OCI-LY7 (cell line): ENCODE measurements around the gene STUM. TPM values are rescaled to one million over a fixed set of nuclear protein-coding genes. Genes with fewer than 3 reads are reported as not detected.

Source experiments
- BruUV-seq: library from RNA; stranded (reverse); fragments of 400-500 nt; replicated peaks from 2 replicates; lab custom pipeline; 2021; lab: Mats Ljungman, UMichigan
- CTCF ChIA-PET: fragments of 300-600 bp; sonication (Branson Sonifier 250); formaldehyde crosslinking; loops from one replicate; lab custom pipeline; 2022; ENCODE audit warnings: antibody characterized with exemption; ENCODE audit not compliant: unreplicated experiment; lab: Charles Lee
- POLR2A ChIA-PET: fragments of 300-600 bp; sonication (Branson Sonifier 250); formaldehyde crosslinking; loops from one replicate; lab custom pipeline; 2022; ENCODE audit warnings: antibody characterized with exemption; lab: Charles Lee
- DNase-seq: peaks from one replicate; pipeline ENCODE4 v3.0.0-alpha.2; 2015; ENCODE audit warnings: low spot score
- H2AFZ ChIP-seq: fragments of 200-600 bp; sonication (generic), shearing (Covaris generic); 2 replicates; pipeline ENCODE4 v1.6.1; 2014; ENCODE audit warnings: mild to moderate bottlenecking, antibody characterized with exemption, low read length, moderate library complexity
- H3K27ac ChIP-seq: fragments of 200-600 bp; sonication (generic); 2 replicates; pipeline ENCODE4 v1.5.1; 2014; ENCODE audit warnings: mixed run types, low read depth, mild to moderate bottlenecking, moderate library complexity, low read length, inconsistent platforms; ENCODE audit not compliant: poor library complexity, severe bottlenecking
- H3K36me3 ChIP-seq: fragments of 200-600 bp; sonication (generic); 2 replicates; pipeline ENCODE4 v1.6.1; 2014; ENCODE audit warnings: mild to moderate bottlenecking, antibody characterized with exemption, low read length, moderate library complexity, mixed read lengths; ENCODE audit not compliant: insufficient read depth
- H3K4me1 ChIP-seq: fragments of 200-600 bp; sonication (generic); 2 replicates; pipeline ENCODE4 v1.5.1; 2014; ENCODE audit warnings: mild to moderate bottlenecking, low read length; ENCODE audit not compliant: insufficient read depth, poor library complexity, severe bottlenecking
- H3K4me2 ChIP-seq: fragments of 200-600 bp; sonication (generic); 2 replicates; pipeline ENCODE4 v1.6.1; 2014; ENCODE audit warnings: mild to moderate bottlenecking, low read length
- H3K4me3 ChIP-seq: fragments of 200-600 bp; sonication (generic); 2 replicates; pipeline ENCODE4 v1.5.1; 2014; ENCODE audit warnings: mild to moderate bottlenecking, low read depth, low read length; ENCODE audit not compliant: poor library complexity, severe bottlenecking
- H3K79me2 ChIP-seq: fragments of 200-600 bp; sonication (generic); 2 replicates; pipeline ENCODE4 v1.6.1; 2016; ENCODE audit warnings: low read depth, mild to moderate bottlenecking, low read length, moderate library complexity, mixed read lengths; ENCODE audit not compliant: insufficient read depth
- H3K9me2 ChIP-seq: fragments of 200-600 bp; sonication (generic); 2 replicates; pipeline ENCODE4 v1.6.1; 2016; ENCODE audit warnings: mild to moderate bottlenecking, low read length, mixed read lengths; ENCODE audit not compliant: insufficient read depth
- H3K9me3 ChIP-seq: fragments of 200-600 bp; sonication (generic); 2 replicates; pipeline ENCODE4 v1.6.1; 2014; ENCODE audit warnings: mild to moderate bottlenecking, mixed run types, low read length, mixed read lengths
- H4K20me1 ChIP-seq: fragments of 200-600 bp; sonication (generic); 2 replicates; pipeline ENCODE4 v1.6.1; 2014; ENCODE audit warnings: mild to moderate bottlenecking, antibody characterized with exemption, low read length, moderate library complexity, mixed read lengths; ENCODE audit not compliant: insufficient read depth
- EZH2phosphoT487 ChIP-seq: fragments of 200-600 bp; sonication (generic); IDR thresholded peaks from 2 replicates; pipeline ENCODE4 v1.6.1; 2018; ENCODE audit warnings: low read depth, borderline replicate concordance, mild to moderate bottlenecking, mixed run types, antibody characterized with exemption, low read length, moderate library complexity, mixed read lengths
- intact Hi-C: fragments of 100-400 bp; cut with micrococcal nuclease; formaldehyde crosslinking; loops from one replicate; pipeline ENCODE4 v1.10.0; 2022; ENCODE audit not compliant: unreplicated experiment
- total RNA-seq, 2 experiments: library from RNA; depleted of rRNA in 1 of 2; stranded (reverse); fragments of >200 nt in 1 of 2; shearing (Covaris generic) in 1 of 2; gene quantifications; 2 replicates each; pipeline ENCODE4 v1.2.3, GENCODE V29; 2014 to 2022
- TF ChIP-seq, protein P1 (sequence below): fragments of 200-600 bp; sonication (generic); conservative IDR thresholded peaks from 2 replicates; pipeline ENCODE4 v1.5.1; 2014; ENCODE audit warnings: mild to moderate bottlenecking, antibody characterized with exemption, low read length, moderate library complexity, mixed read lengths

STUM gene
- total RNA-seq, 2 experiments from 2014 or later, result not detected

DNA sequence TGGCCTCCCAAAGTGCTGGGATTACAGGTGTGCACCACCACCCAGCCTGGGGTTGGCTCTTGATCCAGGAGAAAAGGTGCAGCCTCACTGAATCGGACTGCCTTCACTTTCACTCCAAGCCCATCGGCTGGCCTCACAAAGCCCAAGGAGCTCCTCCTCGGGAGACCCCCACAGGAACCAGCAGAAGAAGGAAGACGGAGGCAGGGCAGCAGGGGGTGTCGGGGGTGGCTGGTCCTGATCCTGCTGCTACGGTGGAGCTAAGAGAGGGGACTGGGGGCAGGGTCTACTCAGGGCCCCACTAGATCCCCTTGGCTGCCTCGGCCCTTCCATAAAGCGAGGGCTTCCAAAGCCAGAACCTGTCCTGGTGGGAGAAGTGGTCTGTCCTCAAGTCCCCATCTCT, 93.9 kb downstream of the STUM start:
- Histone ChIP-seq H3K27ac (peak overlapping the region; percentile 62), H4K20me1 (no peaks in the 10 kb centered on the region), H3K4me2 (no peak overlapping the region), H3K36me3 (peaks cover 84% of the 10 kb centered on the region), H2AFZ (no peak overlapping the region), H3K79me2 (no peaks in the 10 kb centered on the region), H3K4me1 (peaks cover 41% of the 10 kb centered on the region), H3K9me2 (no peaks in the 10 kb centered on the region), H3K4me3 (no peak overlapping the region), H3K9me3 (no peaks in the 10 kb centered on the region)
- no peak for DNase-seq
- ChIA-PET CTCF (interaction anchor here (0.8 to 1.7 kb wide), 2 partner anchors 11 to 45 kb away, joined by 3 to 8 read pairs; no protein-coding TSS in a partner anchor), POLR2A (interaction anchor here (1.0 kb wide), 1 partner anchor 12 kb away, joined by 3 read pairs; no protein-coding TSS in a partner anchor)
- intact Hi-C loops, result no loop called here
- no TSS peak for BruUV-seq
- TF ChIP-seq EZH2phosphoT487, result no peak
- TF ChIP-seq, protein P1, sequence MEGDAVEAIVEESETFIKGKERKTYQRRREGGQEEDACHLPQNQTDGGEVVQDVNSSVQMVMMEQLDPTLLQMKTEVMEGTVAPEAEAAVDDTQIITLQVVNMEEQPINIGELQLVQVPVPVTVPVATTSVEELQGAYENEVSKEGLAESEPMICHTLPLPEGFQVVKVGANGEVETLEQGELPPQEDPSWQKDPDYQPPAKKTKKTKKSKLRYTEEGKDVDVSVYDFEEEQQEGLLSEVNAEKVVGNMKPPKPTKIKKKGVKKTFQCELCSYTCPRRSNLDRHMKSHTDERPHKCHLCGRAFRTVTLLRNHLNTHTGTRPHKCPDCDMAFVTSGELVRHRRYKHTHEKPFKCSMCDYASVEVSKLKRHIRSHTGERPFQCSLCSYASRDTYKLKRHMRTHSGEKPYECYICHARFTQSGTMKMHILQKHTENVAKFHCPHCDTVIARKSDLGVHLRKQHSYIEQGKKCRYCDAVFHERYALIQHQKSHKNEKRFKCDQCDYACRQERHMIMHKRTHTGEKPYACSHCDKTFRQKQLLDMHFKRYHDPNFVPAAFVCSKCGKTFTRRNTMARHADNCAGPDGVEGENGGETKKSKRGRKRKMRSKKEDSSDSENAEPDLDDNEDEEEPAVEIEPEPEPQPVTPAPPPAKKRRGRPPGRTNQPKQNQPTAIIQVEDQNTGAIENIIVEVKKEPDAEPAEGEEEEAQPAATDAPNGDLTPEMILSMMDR, result no peak

GRCh38 chr1:226643177-226643576, 94.6 kb downstream of the STUM start:
- H4K20me1 ChIP-seq, result no peaks in the 10 kb centered on the region

More at GRCh38 chr1:226643177-226643576, 94.6 kb downstream of the STUM start:
- H3K9me3 ChIP-seq, result no peaks in the 10 kb centered on the region
- TF ChIP-seq EZH2phosphoT487, result no peak
- TF ChIP-seq, protein P1, result no peak
- ChIA-PET POLR2A (interaction anchor here (0.6 to 1.5 kb wide), 4 partner anchors 10 to 183 kb away, joined by 3 to 4 read pairs (median 3); no protein-coding TSS in a partner anchor), CTCF (interaction anchor here (1.4 kb wide), 1 partner anchor 44 kb away, joined by 4 read pairs; no protein-coding TSS in a partner anchor)
- H3K36me3 ChIP-seq, result peaks cover 84% of the 10 kb centered on the region
- no peaks in the 10 kb centered on the region for H3K79me2 ChIP-seq
- no TSS peak for BruUV-seq
- peak; percentile 46 for DNase-seq
- H3K27ac ChIP-seq, result peak overlapping the region; percentile 62
- peak overlapping the region; percentile 20; the same call in 1 of the 2 replicates for H2AFZ ChIP-seq
- H3K4me3 ChIP-seq, result peak overlapping the region; percentile 6
- H3K4me2 ChIP-seq, result peak overlapping the region; percentile 59
- H3K9me2 ChIP-seq, result no peaks in the 10 kb centered on the region
- peaks cover 39% of the 10 kb centered on the region for H3K4me1 ChIP-seq
- intact Hi-C loops, result no loop called here
